Suppressor macrophage (primary cell): ENCODE data around the gene CBFA2T2.
A peak's percentile ranks its signal among the peaks of the same experiment; 100 is the strongest.
"Not testable (repeated sequence)": the region's sequence is repeated elsewhere in the genome, so short reads cannot be mapped to it uniquely, and the experiment has no call there.

ENCODE experiments used
- DNase-seq, 4 experiments: peaks; one replicate each; pipeline ENCODE4 v3.0.0-alpha.2; 2020 to 2022

Gene CBFA2T2

DNA sequence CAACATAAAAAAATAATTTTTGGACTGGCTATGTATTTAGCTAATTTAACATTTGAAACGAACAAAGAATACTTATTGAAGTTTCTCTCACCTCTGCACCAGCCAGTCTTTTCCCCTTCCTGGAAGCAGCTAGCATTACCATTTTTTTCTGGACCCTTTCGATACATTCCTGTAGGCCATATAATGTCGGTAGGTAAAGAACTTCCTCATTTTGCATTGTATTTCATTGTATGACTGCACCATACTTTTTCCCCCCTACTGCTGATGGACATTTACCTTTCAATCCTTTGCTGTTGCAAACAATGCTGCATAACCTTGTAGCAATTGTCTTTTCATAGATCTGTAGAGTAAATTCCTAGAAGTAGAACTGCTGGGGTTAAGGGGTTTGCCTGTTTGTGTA is 17.6 kb downstream of the CBFA2T2 start:
- DNase-seq, result no peak

DNA sequence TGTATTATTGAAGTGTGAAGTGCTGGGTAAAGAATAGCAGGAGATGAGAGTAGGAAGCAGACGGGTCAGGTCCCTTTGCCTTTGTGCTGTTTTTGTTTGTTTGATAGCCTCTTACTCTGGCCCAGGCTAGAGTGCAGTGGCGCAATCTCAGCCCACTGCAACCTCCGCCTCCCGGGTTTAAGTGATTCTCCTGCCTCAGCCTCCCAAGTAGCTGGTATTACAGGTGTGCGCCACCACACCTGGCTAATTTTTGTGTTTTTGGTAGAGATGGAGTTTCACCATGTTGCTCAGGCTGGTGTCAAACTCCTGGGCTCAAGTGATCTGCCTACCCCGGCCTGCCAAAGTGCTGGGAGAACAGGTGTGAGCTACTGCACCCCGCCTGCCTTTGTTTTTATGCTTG is 18.1 kb downstream of the CBFA2T2 start:
- DNase-seq, result not testable (repeated sequence)

DNA sequence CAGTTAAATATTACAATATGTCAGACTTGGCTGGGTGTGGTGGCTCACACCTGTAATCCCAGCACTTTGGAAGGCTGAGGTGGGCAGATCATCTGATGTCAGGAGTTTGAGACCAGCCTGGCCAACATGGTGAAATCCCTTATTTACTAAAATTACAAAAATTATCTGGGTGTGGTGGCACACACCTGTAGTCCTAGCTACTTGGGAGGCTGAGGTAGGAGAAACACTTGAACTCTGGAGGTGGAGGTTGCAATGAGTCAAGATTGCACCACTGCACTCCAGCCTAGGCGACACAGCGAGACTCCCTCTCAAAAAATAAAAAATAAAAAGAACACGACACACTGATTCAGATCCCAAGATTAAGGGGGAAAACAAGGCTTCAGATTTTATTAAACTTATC is 19.2 kb downstream of the CBFA2T2 start:
- DNase-seq, result not testable (repeated sequence)

DNA sequence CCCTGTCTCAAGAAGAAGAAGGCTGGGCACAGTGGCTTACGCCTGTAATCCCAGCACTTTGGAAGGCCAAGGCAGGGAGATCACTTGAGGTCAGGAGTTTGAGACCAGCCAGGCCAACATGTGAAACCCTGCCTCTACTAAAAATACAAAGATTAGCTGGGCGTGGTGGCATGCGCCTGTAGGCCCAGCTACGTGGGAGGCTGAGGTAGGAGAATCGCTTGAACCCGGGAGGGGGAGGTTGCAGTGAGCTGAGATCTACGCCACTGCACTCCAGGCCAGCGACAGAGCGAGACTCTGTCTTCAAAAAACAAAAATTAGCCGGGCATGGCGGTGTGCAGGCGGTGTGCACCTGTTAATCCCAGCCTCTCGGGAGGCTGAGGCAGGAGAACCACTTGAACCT is 22.0 kb downstream of the CBFA2T2 start:
- DNase-seq, result not testable (repeated sequence)

DNA sequence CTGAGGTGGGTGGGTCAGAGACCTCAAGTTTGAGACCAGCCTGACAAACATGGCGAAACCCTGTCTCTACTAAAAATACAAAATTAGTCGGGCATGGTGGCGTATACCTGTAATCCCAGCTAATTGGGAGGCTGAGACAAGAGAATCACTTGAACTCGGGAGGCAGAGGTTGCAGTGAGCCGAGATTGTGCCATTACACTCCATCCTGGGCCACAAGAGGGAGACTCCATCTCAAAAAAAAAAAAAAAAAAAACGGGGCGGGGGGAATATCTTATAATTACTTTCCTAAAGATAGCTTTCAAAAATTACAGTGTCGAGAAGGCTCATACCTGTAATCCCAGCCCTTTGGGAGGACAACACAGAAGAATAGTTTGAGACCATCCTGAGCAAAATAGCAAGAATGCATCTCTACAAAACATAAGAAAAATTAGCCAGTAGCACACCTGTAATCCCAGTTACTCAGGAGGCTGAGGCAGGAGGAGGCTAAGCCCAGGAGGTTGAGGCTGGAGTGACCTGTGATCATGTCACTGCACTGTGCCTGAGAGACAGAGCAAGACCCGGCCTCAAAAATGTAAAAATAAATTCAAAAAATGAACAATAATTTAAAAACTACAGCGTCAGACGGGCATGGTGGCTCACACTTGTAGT is 25.8 kb downstream of the CBFA2T2 start:
- DNase-seq, result no peak

DNA sequence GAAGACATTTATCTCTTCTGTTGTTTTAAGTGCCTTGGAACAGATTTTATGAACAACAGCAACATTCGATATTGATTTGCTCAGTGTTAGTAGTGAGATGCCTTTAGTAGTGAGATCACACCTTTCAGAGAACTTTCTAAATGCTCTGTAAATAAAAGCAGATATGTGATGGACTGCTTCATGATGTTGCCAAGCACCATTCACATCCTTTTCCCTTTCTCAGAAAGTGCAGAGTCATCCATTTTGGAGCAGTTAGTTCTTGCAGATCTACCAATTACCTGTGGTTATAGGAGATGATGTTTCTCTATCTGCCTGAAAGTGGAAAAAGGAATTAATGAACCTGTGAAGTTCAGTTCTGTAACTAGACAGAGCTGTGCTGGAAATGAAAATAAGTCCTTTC is 27.0 kb downstream of the CBFA2T2 start:
- no peak for DNase-seq

DNA sequence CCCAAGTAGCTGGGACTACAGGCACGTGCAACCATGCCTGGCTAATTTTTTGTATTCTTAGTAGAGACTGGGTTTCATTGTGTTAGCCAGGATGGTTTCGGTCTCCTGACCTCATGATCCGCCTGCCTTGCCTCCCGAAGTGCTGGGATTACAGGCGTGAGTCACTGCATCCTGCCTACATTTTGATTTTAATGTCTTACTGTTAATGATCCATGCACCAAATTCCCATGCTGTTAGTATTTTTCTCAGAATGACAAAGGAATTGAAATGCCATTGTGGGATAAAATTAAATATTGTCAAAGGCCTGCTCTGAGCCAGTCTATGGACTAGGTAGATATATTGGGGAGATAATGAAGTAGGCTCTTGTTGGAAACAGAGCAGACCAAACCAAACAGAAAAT is 28.2 kb downstream of the CBFA2T2 start:
- no peak for DNase-seq

DNA sequence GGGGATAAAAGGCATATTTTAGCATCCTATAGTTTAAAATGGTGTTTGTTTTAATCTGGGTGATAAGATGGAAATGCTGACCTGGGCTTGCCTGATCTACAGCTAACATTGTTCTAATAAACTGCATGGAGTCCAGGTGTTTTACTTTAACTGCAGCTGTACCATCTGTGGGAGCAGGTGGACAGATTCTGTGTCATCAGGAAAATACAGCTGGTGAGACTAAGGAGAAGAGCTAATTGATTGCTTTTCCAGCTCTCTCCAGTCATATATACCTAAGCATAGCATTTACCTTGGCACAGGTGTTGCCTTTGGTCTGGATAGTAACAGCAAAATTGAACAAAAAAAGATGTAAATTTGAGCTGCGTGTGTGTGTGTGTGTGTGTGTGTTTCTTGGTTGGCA is 31.6 kb downstream of the CBFA2T2 start:
- no peak for DNase-seq

DNA sequence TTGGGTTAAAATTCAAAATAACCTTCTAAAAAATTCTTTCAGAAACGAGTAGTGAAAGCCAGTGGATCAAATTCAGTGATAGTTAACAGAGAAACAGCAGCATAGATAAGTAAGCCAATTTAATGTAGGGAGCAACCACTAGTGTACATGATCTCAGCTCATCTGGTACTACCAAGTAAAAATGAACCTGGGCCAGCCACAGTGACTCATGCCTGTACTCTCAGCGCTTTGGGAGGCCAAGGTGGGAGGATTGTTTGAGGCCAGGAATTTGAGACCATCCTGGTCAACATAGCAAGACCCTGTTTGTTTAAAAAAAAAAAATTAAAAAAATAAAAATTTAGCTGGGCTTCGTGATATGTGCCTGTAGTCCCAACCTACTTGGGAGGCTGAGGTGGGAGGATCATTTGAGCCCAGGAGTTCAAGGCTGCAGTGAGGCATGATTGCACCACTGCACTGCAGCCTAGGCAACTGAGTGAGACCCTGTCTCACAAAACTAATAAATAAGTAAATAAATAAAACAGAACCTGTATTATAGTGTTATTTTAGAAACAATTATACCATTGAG is 32.4 kb downstream of the CBFA2T2 start:
- DNase-seq, result no peak

DNA sequence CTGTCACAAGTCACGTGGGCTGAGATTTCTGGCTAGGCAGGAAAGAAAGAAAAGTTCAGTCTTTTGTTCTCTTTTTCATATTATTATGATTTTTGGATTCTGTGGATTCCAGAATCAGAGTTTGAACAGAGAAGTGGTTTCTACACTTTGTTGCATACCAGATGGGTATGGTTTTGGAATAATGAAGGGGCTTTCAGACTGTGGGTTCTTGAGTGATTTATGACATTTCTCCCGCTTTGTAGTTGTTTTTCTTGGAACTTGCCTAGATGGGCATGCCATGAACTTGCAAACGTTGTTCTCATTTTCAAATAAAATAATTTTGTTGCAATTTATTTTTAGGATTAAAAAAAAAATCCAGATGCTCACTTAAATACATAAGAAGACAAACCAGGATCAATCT is 34.4 kb downstream of the CBFA2T2 start:
- no peak for DNase-seq

DNA sequence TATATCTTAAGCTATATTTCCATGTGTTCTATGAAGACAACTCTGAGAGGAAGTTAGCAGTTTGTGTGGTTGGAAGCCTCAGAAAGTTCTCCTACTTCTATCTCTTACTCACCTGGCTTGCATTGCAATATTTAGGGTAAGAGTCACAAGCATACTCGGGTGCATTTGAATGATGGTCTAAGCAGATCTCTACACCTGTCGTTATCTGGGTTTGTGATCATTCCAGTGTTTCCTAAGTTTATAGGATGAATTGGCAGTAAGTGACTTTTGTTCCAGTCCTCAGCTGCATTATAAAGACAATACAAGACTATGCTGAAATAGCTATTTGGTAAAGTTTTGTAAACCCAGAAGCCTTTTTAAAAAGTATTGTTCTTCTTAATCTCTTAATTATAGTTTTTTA is 36.9 kb downstream of the CBFA2T2 start:
- no peak for DNase-seq

DNA sequence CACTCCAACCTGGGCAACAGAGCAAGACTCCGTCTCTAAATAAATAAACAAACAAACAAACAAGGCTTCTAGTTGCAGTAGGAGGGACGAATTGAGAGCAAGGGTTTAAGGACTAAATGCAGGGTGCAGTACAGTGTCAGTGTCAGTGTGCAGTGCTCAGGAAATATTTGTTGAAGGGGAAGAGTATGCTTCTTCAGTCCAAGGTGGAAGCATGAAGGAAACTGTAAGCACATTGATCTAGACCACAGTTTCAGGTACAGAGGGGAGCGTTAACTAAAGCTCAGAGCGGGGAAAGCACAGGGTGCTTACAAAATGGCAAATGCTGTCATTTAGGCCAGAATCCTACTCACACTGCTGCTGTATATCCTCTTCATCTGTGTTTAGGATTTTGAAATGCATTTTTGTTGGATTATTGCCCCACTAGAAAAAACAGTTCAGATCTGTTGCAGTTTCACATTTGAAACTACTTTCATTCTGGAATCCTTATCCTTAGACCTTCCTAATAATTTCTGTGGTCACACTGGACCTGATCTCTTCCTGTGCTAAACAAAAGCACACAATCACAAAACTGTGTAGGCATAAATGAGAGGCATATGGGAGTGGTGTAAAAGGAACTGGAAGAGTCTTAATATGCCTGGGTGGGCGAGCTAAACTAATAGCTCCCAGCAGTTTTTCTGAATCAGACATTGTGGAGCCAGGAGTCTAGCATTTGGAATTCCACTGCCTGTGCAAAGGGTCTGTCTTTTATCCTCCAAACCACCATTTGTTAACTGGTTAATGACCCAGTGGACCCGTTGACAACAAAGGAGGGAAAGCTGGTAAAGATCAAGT is 41.4 kb downstream of the CBFA2T2 start:
- no peak for DNase-seq

DNA sequence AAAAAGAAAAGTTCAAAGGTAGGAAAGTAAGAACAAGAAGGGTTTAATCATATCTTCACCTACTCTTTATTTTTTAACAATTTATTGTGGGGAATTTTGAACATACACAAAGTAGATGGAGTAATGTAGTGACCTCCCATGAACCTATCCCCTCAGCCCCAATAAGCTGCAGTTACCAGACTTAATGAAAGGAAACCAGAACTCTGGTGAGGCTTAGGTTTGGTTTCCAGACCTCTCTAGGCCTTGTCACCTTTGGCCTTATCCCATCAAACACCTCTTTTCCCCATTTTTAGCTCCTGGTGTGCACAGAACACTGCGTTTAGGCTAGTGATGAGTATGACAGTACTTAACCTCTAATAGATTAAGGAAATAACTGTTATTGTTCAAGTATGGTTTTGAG is 42.0 kb downstream of the CBFA2T2 start:
- DNase-seq, result no peak

DNA sequence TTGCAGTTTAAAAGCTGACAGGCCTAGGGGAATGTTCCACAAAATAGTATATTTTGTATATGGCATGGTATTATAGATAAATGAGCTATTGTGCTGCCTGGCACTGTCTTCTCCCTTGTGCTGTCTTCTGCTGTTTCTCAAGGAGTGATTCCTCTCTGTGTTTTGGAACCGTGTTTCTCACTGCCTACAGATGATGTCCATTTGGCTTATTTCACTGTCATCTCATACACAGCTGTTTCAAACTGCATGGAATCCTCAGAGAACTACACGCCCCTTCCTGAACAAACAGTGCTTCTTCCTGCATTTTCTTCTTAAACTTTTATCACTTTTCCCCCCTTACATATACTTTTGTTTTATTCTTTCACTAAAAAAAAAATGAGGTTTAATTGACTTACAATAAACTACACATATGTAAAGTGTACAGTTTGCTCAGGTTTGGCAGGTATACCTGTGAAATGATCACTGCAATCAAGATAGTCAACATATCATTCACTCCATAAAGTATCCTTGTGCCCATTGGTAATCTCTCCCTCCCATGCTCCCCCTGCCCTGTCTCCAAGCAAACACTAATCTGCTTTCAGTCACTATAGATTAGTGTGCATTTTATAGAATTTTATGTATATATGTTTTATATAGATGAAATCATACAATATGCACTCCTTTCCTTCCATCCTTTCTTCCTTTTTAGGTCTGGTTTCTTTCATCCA is 43.0 kb downstream of the CBFA2T2 start:
- DNase-seq, result no peak

DNA sequence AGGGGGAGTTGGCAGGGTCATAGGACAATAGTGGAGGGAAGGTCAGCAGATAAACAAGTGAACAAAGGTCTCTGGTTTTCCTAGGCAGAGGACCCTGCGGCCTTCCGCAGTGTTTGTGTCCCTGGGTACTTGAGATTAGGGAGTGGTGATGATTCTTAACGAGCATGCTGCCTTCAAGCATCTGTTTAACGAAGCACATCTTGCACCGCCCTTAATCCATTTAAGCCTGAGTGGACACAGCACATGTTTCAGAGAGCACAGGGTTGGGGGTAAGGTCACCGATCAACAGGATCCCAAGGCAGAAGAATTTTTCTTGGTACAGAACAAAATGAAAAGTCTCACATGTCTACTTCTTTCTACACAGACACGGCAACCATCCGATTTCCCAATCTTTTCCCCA is 45.8 kb downstream of the CBFA2T2 start:
- DNase-seq, result not testable (repeated sequence)

DNA sequence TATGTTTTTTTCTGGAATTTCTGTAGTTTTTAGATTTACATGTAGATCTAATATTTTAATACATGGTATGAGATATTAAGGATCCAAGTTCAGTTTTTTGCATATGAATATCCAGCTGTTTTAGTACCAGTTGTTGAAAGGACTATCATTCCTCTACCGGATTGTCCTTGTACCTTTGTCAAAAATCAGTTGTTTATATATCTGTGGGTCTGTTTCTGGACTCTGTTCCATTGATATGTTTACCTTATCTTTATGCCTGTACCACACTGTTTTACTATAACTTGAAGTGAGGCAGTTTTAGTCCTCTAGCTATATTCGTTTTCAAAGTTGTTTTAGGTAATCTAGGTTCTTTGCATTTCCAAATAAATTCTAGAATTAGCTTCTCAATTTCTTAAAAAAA is 47.7 kb downstream of the CBFA2T2 start:
- no peak for DNase-seq

DNA sequence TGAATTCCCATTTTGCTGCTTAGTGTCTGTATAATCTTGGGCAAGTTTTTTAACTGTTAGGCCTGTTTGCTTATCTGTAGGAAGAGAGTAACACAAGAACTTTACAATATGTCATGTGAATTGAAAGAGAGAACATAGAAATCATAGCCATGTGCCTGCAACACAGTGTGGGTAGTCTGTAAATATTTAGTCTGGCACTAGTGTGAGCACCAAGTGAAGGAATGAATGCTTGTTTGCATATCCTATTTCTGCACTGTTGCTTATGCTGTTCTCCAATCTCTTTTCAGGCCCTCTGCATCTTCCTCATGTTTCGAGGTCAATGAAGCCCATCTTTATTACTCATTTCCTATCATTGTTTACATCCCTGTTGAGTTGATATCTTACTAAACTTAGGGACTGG is 49.2 kb downstream of the CBFA2T2 start:
- peak in 1 of 4 experiments; percentile 7 for DNase-seq

DNA sequence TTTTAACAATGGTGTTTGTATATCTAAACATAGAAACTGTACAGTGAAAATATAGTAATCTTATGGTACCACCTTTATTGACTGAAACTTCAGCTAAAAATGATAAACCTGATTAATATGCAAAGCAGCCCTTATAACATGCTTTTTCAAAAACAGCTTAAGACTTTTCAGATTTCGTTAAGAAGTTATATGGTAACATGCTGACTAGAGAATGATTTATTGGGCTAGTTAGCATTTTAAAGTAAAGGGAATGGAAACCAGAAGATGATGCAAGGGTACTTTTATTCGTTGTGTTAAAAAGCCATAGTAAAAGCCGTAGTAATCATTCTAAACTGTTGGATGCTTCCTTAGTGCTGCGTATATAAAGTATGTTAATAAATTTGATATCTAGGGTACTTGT is 50.5 kb downstream of the CBFA2T2 start:
- DNase-seq, result no peak

DNA sequence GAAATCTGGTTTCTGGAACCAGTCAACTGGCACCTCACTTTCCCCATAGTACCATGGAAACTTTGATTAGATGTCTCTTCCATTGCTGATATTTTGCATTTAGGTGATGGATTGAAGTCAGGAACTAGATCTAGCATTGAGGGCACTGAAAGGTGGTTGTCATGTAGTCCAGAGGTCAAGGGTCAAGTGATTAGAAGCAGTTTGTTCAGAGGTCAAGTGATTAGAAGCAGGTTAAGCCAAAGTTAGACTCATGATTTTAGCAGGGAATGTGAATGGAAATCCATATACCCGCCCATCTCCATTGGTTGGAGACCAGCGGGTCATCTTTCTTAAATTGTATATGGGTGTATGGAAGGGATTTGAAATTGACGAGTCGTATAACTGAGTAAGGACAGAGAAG is 51.2 kb downstream of the CBFA2T2 start:
- no peak for DNase-seq

DNA sequence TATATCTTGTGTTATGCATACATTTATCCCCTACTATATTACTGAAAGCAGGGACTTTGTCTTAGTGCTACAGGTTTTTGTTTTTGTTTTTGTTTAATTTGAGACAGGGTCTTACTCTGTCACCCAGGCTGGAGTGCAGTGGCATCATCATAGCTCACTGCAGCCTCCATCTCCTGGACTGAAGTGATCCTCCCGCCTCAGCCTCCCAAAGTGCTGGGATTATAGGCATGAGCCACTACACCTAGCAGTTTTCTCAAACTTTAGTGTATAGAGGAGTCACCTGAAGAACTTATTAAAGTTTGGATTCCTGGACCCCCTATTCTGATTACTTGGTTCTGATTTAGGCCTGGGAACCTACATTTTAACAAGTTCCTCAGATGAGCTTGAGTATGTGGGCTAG is 51.9 kb downstream of the CBFA2T2 start:
- no peak for DNase-seq

DNA sequence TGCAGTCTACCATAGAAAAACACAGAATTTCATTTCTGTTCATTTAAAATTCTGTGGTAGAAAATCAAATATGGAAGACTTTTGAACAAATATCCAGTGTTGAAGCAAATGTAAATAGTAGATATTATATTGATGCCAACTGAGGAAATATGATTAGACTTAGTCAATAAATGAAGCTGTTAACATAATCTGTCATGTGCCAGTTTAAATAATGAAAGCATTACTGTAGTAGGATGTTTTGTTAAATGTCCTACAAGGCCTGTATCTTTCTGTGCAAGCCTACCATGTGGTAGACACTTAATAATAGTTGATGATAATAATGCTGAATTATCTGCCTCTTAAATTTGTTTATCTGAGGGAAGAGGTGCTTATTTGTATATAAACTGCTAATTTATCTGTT is 55.9 kb downstream of the CBFA2T2 start:
- no peak for DNase-seq

DNA sequence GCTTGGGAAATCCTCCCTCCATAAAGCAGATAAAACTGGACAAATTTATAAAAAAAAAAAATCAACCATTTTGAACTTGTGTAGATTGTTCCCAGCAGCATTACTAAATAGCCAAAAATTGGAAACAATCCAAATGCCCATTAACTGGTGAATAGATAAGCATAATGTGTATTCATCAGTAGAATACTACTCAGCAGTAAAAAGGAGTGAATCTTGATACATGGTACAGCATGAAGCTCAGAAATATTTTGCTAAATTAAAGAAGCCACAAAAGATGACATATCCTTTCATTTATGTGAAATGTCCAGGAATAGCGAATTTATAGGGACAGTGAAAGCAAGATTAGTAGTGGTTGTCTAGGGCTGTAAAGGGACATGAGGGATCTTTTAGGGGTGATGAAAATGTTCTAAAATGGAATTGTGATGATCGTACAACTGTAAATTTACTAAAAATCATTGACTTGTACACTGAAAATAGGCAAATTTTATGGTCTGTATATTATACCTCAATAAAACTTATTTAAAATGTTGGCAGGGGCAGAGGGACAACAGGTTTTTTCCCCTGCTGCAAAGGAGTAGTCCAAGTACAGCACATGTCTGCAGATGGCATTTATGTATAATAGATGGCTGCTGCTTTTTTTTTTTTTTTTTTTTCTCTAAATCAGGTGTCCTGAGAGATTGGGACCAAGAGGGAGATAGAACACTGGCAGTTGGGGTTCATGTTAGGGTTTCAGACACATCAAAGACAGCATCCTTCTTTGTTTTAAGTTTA is 59.5 kb downstream of the CBFA2T2 start:
- no peak for DNase-seq

DNA sequence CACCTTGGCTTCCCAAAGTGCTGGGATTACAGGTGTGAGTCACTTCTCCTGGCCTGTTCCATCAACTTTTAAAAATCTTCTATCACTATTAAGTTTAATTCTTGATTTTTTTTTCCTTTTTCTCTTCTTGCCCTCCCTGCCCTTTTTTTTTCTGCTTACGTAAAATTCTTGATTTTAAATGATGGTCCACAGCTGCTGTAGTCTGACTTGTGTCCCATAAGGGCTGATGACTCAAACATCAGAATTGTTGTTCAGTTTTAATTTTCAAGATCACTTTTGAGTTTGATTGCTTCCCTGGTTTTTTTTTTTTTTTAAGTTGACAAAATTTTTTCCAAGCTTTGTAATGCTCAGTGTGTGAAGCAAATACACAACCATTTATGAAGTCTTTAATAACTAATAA is 61.9 kb downstream of the CBFA2T2 start:
- DNase-seq, result no peak
